ENCODE data around the gene RBM20. TPM values are rescaled to one million over a fixed set of nuclear protein-coding genes. Genes with fewer than 3 reads are reported as not detected.
A peak's percentile ranks its signal among the peaks of the same experiment; 100 is the strongest.

RBM20 gene
- total and polyA plus RNA-seq, 2 experiments from 2014 or later: 0.05 to 0.17 TPM

DNA sequence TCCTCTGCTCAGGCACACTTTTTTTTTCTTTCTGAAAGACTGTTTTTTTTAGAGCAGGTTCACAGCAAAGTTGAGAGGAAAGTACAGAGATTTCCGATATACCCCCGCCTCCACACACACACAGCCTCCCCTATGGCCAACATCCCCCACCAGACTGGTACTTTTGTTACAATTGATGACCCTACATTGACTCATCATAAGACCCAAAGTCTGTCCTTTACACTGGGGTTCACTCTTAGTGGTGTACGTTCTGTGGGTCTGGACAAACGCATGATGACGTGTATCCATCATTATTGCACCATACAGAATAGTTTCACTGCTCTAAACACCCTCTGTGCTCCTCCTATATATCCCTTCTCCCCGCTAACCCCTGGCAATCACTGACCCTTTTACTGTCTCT is 107.7 kb downstream of the RBM20 start (continued):
- TF ChIP-seq, protein P1, sequence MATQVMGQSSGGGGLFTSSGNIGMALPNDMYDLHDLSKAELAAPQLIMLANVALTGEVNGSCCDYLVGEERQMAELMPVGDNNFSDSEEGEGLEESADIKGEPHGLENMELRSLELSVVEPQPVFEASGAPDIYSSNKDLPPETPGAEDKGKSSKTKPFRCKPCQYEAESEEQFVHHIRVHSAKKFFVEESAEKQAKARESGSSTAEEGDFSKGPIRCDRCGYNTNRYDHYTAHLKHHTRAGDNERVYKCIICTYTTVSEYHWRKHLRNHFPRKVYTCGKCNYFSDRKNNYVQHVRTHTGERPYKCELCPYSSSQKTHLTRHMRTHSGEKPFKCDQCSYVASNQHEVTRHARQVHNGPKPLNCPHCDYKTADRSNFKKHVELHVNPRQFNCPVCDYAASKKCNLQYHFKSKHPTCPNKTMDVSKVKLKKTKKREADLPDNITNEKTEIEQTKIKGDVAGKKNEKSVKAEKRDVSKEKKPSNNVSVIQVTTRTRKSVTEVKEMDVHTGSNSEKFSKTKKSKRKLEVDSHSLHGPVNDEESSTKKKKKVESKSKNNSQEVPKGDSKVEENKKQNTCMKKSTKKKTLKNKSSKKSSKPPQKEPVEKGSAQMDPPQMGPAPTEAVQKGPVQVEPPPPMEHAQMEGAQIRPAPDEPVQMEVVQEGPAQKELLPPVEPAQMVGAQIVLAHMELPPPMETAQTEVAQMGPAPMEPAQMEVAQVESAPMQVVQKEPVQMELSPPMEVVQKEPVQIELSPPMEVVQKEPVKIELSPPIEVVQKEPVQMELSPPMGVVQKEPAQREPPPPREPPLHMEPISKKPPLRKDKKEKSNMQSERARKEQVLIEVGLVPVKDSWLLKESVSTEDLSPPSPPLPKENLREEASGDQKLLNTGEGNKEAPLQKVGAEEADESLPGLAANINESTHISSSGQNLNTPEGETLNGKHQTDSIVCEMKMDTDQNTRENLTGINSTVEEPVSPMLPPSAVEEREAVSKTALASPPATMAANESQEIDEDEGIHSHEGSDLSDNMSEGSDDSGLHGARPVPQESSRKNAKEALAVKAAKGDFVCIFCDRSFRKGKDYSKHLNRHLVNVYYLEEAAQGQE (IDR thresholded peaks at IDR 0.05; ENCODE audit: unreplicated experiment): no peak
- TF ChIP-seq POLR2AphosphoS5 (IDR thresholded peaks at IDR 0.05; ENCODE audit: low read depth) (no peak), EZH2phosphoT487 (IDR thresholded peaks at IDR 0.05; ENCODE audit: unreplicated experiment) (no peak)

DNA sequence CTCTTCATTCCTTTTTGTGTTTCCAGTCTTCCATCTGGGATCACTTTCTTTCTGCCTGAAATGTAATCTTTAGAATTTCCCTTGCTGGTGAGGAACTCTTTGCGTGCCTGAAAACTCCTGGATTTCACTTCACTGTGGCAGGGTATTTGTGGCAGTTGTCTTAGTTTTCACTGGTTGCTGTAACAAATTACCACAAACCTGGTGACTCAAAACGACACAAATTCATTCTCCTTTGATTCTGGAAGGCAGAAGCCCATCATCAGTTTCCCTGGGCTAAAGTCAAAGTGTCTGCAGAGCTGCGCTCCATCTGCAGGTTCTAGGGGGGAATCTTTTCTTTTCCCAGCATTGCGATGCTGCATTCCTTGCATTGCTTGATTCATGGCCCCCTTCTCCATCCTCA is 109.3 kb downstream of the RBM20 start:
- no peak; the same call in 1 of the 3 replicates for ATAC-seq
- Mint-ChIP-seq H3K27ac (no peak overlapping the region), H3K4me1 (no peaks in the 10 kb centered on the region), H3K9me3 (peaks cover 5% of the 10 kb centered on the region; the same call in 1 of the 3 replicates), H3K27me3 (ENCODE audit: insufficient read depth, low read depth, poor library complexity) (peaks cover 6% of the 10 kb centered on the region), H3K4me3 (no peak overlapping the region), H3K36me3 (ENCODE audit: low read depth) (no peaks in the 10 kb centered on the region)
- DNase-seq (ENCODE audit: low spot score): peak; percentile 42
- H3K27me3 ChIP-seq (ENCODE audit: insufficient read depth): no peaks in the 10 kb centered on the region
- no peak overlapping the region for H3K4me2 ChIP-seq
- H3F3A ChIP-seq (replicated peaks; ENCODE audit: low read depth): no peaks in the 10 kb centered on the region
- no peaks in the 10 kb centered on the region for H4K20me1 ChIP-seq (replicated peaks; ENCODE audit: insufficient read depth)
- H3K4me3 ChIP-seq: no peak overlapping the region
- H3K9me2 ChIP-seq (ENCODE audit: insufficient read depth): no peaks in the 10 kb centered on the region
- H3K79me2 ChIP-seq (replicated peaks; ENCODE audit: insufficient read depth): no peaks in the 10 kb centered on the region
- H3K4me1 ChIP-seq (ENCODE audit: insufficient read depth): no peaks in the 10 kb centered on the region
- no peaks in the 10 kb centered on the region for H3K36me3 ChIP-seq (ENCODE audit: insufficient read depth)
- H3K27ac ChIP-seq (ENCODE audit: low read depth): no peak overlapping the region
- no peak overlapping the region for H2AFZ ChIP-seq
- TF ChIP-seq POLR2AphosphoS5 (IDR thresholded peaks at IDR 0.05; ENCODE audit: low read depth) (no peak), STAT1 (IDR thresholded peaks at IDR 0.05; ENCODE audit: unreplicated experiment) (no peak), ZNF114 (CRISPR knock-in tag; IDR thresholded peaks at IDR 0.05) (no peak), JUNB (IDR thresholded peaks at IDR 0.05; ENCODE audit: unreplicated experiment) (no peak), CREB1 (CRISPR knock-in tag; IDR thresholded peaks at IDR 0.05; ENCODE audit: low read depth) (no peak), EZH2 (IDR thresholded peaks at IDR 0.05; ENCODE audit: low read depth, unreplicated experiment) (no peak), NANOG (IDR thresholded peaks at IDR 0.05; ENCODE audit: borderline replicate concordance) (no peak), EZH2phosphoT487 (IDR thresholded peaks at IDR 0.05; ENCODE audit: unreplicated experiment) (no peak), ZNF331 (CRISPR knock-in tag; IDR thresholded peaks at IDR 0.05; ENCODE audit: low read depth) (no peak)
- TF ChIP-seq, protein P1 (IDR thresholded peaks at IDR 0.05; ENCODE audit: unreplicated experiment): no peak
- TF ChIP-seq, protein P2, sequence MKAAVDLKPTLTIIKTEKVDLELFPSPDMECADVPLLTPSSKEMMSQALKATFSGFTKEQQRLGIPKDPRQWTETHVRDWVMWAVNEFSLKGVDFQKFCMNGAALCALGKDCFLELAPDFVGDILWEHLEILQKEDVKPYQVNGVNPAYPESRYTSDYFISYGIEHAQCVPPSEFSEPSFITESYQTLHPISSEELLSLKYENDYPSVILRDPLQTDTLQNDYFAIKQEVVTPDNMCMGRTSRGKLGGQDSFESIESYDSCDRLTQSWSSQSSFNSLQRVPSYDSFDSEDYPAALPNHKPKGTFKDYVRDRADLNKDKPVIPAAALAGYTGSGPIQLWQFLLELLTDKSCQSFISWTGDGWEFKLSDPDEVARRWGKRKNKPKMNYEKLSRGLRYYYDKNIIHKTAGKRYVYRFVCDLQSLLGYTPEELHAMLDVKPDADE (IDR thresholded peaks at IDR 0.05): no peak
- TF ChIP-seq, protein P3, sequence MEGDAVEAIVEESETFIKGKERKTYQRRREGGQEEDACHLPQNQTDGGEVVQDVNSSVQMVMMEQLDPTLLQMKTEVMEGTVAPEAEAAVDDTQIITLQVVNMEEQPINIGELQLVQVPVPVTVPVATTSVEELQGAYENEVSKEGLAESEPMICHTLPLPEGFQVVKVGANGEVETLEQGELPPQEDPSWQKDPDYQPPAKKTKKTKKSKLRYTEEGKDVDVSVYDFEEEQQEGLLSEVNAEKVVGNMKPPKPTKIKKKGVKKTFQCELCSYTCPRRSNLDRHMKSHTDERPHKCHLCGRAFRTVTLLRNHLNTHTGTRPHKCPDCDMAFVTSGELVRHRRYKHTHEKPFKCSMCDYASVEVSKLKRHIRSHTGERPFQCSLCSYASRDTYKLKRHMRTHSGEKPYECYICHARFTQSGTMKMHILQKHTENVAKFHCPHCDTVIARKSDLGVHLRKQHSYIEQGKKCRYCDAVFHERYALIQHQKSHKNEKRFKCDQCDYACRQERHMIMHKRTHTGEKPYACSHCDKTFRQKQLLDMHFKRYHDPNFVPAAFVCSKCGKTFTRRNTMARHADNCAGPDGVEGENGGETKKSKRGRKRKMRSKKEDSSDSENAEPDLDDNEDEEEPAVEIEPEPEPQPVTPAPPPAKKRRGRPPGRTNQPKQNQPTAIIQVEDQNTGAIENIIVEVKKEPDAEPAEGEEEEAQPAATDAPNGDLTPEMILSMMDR (conservative IDR thresholded peaks at IDR 0.05; ENCODE audit: low read depth in 2 of 2): no peak

Data from GM23338 (cell line).